ENCODE measurements around the gene ACO1. TPM values are rescaled to one million over a fixed set of nuclear protein-coding genes. Genes with fewer than 3 reads are reported as not detected.

ACO1 gene
- total RNA-seq, 1 donor from 2014 or later, result 19.1 TPM

DNA sequence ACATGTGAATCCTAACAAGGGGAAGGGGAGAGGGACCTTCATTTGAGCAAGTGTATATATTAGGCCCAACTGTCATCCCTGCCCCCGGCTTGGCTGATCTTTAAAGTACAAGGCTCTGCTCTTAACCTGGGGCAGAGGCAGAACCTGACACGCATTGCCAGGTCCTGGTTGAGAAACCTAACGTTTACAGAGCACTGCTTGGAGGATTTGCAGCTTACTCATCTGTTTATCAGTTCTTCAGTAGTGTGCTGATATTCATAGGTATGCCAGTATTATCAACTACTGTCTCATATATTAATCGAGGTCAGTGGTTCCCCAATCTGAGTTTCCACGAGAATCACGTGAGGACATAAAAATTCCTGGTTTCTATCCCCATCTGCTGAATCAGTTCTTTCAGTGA lies 50.4 kb downstream of the ACO1 start:
- TF ChIP-seq, protein P1, sequence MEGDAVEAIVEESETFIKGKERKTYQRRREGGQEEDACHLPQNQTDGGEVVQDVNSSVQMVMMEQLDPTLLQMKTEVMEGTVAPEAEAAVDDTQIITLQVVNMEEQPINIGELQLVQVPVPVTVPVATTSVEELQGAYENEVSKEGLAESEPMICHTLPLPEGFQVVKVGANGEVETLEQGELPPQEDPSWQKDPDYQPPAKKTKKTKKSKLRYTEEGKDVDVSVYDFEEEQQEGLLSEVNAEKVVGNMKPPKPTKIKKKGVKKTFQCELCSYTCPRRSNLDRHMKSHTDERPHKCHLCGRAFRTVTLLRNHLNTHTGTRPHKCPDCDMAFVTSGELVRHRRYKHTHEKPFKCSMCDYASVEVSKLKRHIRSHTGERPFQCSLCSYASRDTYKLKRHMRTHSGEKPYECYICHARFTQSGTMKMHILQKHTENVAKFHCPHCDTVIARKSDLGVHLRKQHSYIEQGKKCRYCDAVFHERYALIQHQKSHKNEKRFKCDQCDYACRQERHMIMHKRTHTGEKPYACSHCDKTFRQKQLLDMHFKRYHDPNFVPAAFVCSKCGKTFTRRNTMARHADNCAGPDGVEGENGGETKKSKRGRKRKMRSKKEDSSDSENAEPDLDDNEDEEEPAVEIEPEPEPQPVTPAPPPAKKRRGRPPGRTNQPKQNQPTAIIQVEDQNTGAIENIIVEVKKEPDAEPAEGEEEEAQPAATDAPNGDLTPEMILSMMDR (IDR thresholded peaks at IDR 0.05), result no peak
- H3K27me3 ChIP-seq, result no peaks in the 10 kb centered on the region
- peaks cover 39 to 74% of the 10 kb centered on the region in 2 donors for H3K36me3 ChIP-seq
- no peak overlapping the region for H3K27ac ChIP-seq
- no peak overlapping the region for H3K4me3 ChIP-seq
- intact Hi-C loops (cut with DNase I), result loop anchor here (5.0 to 10.0 kb wide), 2 partner anchors 90 to 142 kb away; partner anchors contain the start of gene RIGI
- no peak for DNase-seq (ENCODE audit: low spot score in 2 of 2)
- H3K9me3 ChIP-seq, result no peaks in the 10 kb centered on the region
- H3K4me1 ChIP-seq, result peaks cover 0 to 5% of the 10 kb centered on the region in 2 donors

DNA sequence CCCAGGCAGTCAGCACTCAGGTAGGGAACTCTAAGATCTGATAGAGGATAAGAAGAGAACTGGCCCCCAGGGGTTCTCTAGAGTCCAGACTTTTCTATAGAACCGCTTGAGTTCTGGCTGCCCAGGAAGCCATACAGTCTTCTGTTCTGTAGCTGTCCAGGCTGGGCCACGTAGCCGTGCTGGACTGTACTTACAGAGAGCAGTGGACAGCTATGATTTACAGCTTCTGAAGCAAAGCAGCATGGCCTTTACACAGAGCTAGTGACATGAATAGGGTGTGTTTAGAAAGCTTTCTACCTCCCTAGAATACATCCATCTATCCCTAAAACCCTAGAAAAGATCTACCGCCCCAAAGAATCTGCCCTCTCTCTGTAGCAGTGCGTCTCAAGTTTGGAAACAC lies 57.2 kb downstream of the ACO1 start:
- Histone ChIP-seq H3K9me3 (no peaks in the 10 kb centered on the region), H3K27ac (no peak overlapping the region), H3K36me3 (peaks cover 56 to 62% of the 10 kb centered on the region in 2 donors), H3K4me1 (no peaks in the 10 kb centered on the region), H3K4me3 (no peak overlapping the region), H3K27me3 (no peaks in the 10 kb centered on the region)
- intact Hi-C loops (cut with DNase I), result no loop called here
- TF ChIP-seq, protein P1 (IDR thresholded peaks at IDR 0.05), result no peak
- no peak for DNase-seq (ENCODE audit: low spot score in 2 of 2)

DNA sequence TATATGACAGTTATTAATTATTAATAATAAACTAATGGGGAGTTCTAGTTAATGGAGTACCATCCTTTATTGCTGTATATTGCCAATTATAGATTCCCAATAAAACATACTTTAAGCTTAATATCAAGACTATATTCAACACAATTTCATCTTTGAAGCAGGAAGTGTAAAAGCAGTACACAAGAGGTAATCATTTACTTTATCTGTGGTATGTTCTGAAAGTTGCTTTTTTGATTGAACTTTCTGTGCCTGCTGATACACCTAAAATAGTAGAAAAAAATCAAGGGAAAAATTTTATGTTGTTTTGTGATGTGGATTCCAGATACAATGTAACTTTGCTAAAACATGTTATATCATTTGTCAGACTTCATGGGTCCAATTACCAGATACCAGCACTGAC lies 58.0 kb downstream of the ACO1 start:
- intact Hi-C loops (cut with DNase I), result no loop called here
- TF ChIP-seq, protein P1 (IDR thresholded peaks at IDR 0.05), result no peak
- no peak overlapping the region for H3K27ac ChIP-seq
- no peaks in the 10 kb centered on the region for H3K4me1 ChIP-seq
- H3K4me3 ChIP-seq, result no peak overlapping the region
- no peaks in the 10 kb centered on the region for H3K27me3 ChIP-seq
- no peaks in the 10 kb centered on the region for H3K9me3 ChIP-seq
- H3K36me3 ChIP-seq, result peaks cover 50 to 62% of the 10 kb centered on the region in 2 donors
- DNase-seq (ENCODE audit: low spot score in 2 of 2), result no peak

DNA sequence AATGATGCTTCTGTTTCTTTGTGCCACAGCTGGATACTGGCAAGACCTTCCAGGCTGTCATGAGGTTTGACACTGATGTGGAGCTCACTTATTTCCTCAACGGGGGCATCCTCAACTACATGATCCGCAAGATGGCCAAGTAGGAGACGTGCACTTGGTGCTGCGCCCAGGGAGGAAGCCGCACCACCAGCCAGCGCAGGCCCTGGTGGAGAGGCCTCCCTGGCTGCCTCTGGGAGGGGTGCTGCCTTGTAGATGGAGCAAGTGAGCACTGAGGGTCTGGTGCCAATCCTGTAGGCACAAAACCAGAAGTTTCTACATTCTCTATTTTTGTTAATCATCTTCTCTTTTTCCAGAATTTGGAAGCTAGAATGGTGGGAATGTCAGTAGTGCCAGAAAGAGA lies 65.5 kb downstream of the ACO1 start:
- H3K4me1 ChIP-seq, result no peaks in the 10 kb centered on the region
- no peaks in the 10 kb centered on the region for H3K27me3 ChIP-seq
- H3K27ac ChIP-seq, result no peak overlapping the region
- no peak for DNase-seq (ENCODE audit: low spot score in 2 of 2)
- intact Hi-C loops (cut with DNase I), result loop anchor here (10.0 kb wide), 1 partner anchor 55 kb away; no protein-coding TSS in a partner anchor
- TF ChIP-seq, protein P1 (IDR thresholded peaks at IDR 0.05), result no peak
- H3K36me3 ChIP-seq, result peaks cover 54 to 61% of the 10 kb centered on the region in 2 donors
- no peak overlapping the region for H3K4me3 ChIP-seq
- no peaks in the 10 kb centered on the region for H3K9me3 ChIP-seq

DNA sequence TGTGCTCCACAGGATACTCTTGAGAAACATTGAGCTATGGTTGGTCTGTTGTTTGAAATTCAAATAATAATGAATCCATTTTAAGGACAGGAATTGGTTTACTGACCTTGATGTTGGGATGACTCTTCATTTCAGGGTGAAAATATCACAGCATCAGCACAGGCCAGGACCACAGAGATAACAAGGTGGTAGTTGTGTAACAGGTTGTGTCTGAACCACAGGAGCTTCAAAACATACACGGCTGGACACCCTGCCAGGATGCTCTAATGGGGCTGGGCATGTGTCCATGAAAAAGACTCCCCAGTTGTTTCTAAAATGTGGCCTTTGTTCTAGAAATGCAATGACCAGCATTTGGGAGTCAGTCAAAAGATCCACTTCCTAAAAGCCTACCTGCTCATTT lies 69.8 kb downstream of the ACO1 start:
- no peak for DNase-seq (ENCODE audit: low spot score in 2 of 2)
- Histone ChIP-seq H3K9me3 (no peaks in the 10 kb centered on the region), H3K27me3 (no peaks in the 10 kb centered on the region), H3K4me1 (no peaks in the 10 kb centered on the region), H3K4me3 (no peak overlapping the region), H3K27ac (no peak overlapping the region), H3K36me3 (peaks cover 37 to 61% of the 10 kb centered on the region in 2 donors)
- intact Hi-C loops (cut with DNase I), result loop anchor here (10.0 kb wide), 1 partner anchor 51 kb away; no protein-coding TSS in a partner anchor
- TF ChIP-seq, protein P1 (IDR thresholded peaks at IDR 0.05), result no peak

DNA sequence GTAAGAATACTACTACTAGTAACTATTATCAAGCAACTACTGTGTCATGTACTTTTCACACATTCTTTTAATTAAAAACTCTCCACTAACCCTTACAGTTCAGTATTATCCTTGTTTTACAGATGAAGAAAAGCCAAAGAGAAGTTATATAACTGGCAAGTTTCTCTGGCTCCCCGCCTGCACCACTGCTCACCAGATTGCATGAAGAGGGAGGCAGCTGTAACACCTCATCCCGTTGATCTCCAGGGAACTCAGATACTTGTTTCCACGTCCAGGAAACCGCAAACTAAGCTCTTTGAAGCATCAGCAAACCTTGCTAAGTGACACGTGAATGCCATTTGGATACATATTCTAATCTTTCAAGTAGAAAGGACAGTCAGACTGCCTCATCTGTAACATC lies 71.3 kb downstream of the ACO1 start:
- H3K4me3 ChIP-seq, result no peak overlapping the region
- no peaks in the 10 kb centered on the region for H3K9me3 ChIP-seq
- no peak overlapping the region for H3K27ac ChIP-seq
- no peaks in the 10 kb centered on the region for H3K4me1 ChIP-seq
- TF ChIP-seq, protein P1 (IDR thresholded peaks at IDR 0.05), result no peak
- H3K36me3 ChIP-seq, result peaks cover 28 to 51% of the 10 kb centered on the region in 2 donors
- intact Hi-C loops (cut with DNase I), result loop anchor here (10.0 kb wide), 1 partner anchor 49 kb away; no protein-coding TSS in a partner anchor
- DNase-seq (ENCODE audit: low spot score in 2 of 2), result no peak
- H3K27me3 ChIP-seq, result no peaks in the 10 kb centered on the region

Data from ascending aorta (tissue), 2 donors.